Vagina (tissue), 2 donors: Measurements from ENCODE around the gene ANKLE2. TPM values are rescaled to one million over a fixed set of nuclear protein-coding genes. Genes with fewer than 3 reads are reported as not detected.

ENCODE experiments used
- DNase-seq, 2 donors: peaks; one replicate each; pipeline ENCODE4 v3.0.0-alpha.2; 2017; ENCODE audit errors: extremely low spot score in 2 of 2
- H3K27ac ChIP-seq: fragments of 200-600 bp; sonication (generic); one replicate; pipeline ENCODE4 v1.5.1; 2019
- H3K27me3 ChIP-seq: fragments of 200-600 bp; sonication (generic); one replicate; pipeline ENCODE4 v1.5.1; 2019
- H3K36me3 ChIP-seq, 2 donors: fragments of 200-600 bp; sonication (generic); one replicate each; pipeline ENCODE4 v1.5.1; 2017 to 2019
- H3K4me1 ChIP-seq: fragments of 200-600 bp; sonication (generic); one replicate; pipeline ENCODE4 v1.5.1; 2019
- H3K4me3 ChIP-seq, 2 donors: fragments of 200-600 bp; sonication (generic); 1 replicate in 1 of 2; 2 replicates in 1 of 2; pipeline ENCODE4 v1.5.1; 2016 to 2019
- H3K9me3 ChIP-seq: fragments of 200-600 bp; sonication (generic); one replicate; pipeline ENCODE4 v1.5.1; 2019
- CTCF ChIP-seq, 3 experiments: fragments of 450-650 bp in 2 of 3; fragments of 200-600 bp in 1 of 3; sonication (generic) in 1 of 3; IDR thresholded peaks; one replicate each; pipeline ENCODE4 v1.5.1; 2017 to 2019; ENCODE audit warnings: antibody characterized with exemption in 3 of 3, mild to moderate bottlenecking in 2 of 3, moderate library complexity in 2 of 3
- POLR2A ChIP-seq, 2 donors: fragments of 450-650 bp; IDR thresholded peaks; one replicate each; pipeline ENCODE4 v1.6.1; 2017; ENCODE audit warnings: antibody characterized with exemption in 2 of 2, mild to moderate bottlenecking in 2 of 2, moderate library complexity in 2 of 2
- POLR2AphosphoS5 ChIP-seq, 2 donors: sonication (generic); formaldehyde crosslinking; IDR thresholded peaks; one replicate each; pipeline ENCODE4 v1.9.0; 2017; ENCODE audit warnings: antibody characterized with exemption in 2 of 2, mild to moderate bottlenecking in 2 of 2, low read depth in 1 of 2; ENCODE audit not compliant: insufficient read depth in 1 of 2
- intact Hi-C: fragments of 100-400 bp; cut with DNase I; formaldehyde crosslinking; loops from one replicate; pipeline ENCODE4 v1.15.1; 2023
- total RNA-seq: library from RNA; depleted of rRNA; stranded (reverse); fragments of >200 nt; gene quantifications from one replicate; pipeline ENCODE4 v1.2.3, GENCODE V29; 2016

ANKLE2 gene
- total RNA-seq, 1 donor from 2014 or later, result 63.1 TPM

- no peak overlapping the region for H3K27ac ChIP-seq
Observed at GRCh38 chr12:132774159-132774558, 12.5 kb upstream of the ANKLE2 start.

GRCh38 chr12:132773077-132773955 is 11.7 kb upstream of the ANKLE2 start:
- Histone ChIP-seq H3K27me3 (no peaks in the 10 kb centered on the region), H3K9me3 (no peaks in the 10 kb centered on the region), H3K27ac (no peak overlapping the region), H3K4me1 (peaks cover 4% of the 10 kb centered on the region), H3K4me3 (no peak overlapping the region), H3K36me3 (peaks cover 0 to 63% of the 10 kb centered on the region in 2 donors)
- intact Hi-C loops, result no loop called here
- no peak for DNase-seq
- TF ChIP-seq POLR2AphosphoS5 (IDR thresholded peaks at IDR 0.05; ENCODE audit: insufficient read depth in 1 of 2, low read depth in 1 of 2), result no peak
- TF ChIP-seq CTCF (IDR thresholded peaks at IDR 0.05), result no peak
- TF ChIP-seq POLR2A (IDR thresholded peaks at IDR 0.05), result no peak

More at GRCh38 chr12:132774159-132774558, 12.5 kb upstream of the ANKLE2 start:
- intact Hi-C loops, result no loop called here
- DNase-seq, result no peak
- H3K4me3 ChIP-seq, result no peak overlapping the region
- H3K27me3 ChIP-seq, result no peaks in the 10 kb centered on the region
- peaks cover 0 to 68% of the 10 kb centered on the region in 2 donors for H3K36me3 ChIP-seq
- no peaks in the 10 kb centered on the region for H3K4me1 ChIP-seq
- H3K9me3 ChIP-seq, result no peaks in the 10 kb centered on the region
- no peak for TF ChIP-seq POLR2AphosphoS5 (IDR thresholded peaks at IDR 0.05; ENCODE audit: insufficient read depth in 1 of 2, low read depth in 1 of 2)
- TF ChIP-seq CTCF (IDR thresholded peaks at IDR 0.05), result no peak
- TF ChIP-seq POLR2A (IDR thresholded peaks at IDR 0.05), result no peak

GRCh38 chr12:132772606-132773005 is 11.0 kb upstream of the ANKLE2 start:
- TF ChIP-seq CTCF (IDR thresholded peaks at IDR 0.05), result no peak
- Histone ChIP-seq H3K27ac (no peak overlapping the region), H3K4me1 (peaks cover 7% of the 10 kb centered on the region)

GRCh38 chr12:132771126-132771838 is 9.7 kb upstream of the ANKLE2 start:
- Histone ChIP-seq H3K36me3 (peaks cover 0 to 47% of the 10 kb centered on the region in 2 donors), H3K9me3 (no peaks in the 10 kb centered on the region), H3K27me3 (no peaks in the 10 kb centered on the region), H3K4me3 (no peak overlapping the region), H3K4me1 (peaks cover 7% of the 10 kb centered on the region), H3K27ac (no peak overlapping the region)
- TF ChIP-seq CTCF (IDR thresholded peaks at IDR 0.05) (no peak), POLR2AphosphoS5 (IDR thresholded peaks at IDR 0.05; ENCODE audit: insufficient read depth in 1 of 2, low read depth in 1 of 2) (no peak), POLR2A (IDR thresholded peaks at IDR 0.05) (no peak)
- no peak for DNase-seq
- intact Hi-C loops, result no loop called here

More at GRCh38 chr12:132772606-132773005, 11.0 kb upstream of the ANKLE2 start:
- intact Hi-C loops, result no loop called here
- Histone ChIP-seq H3K27me3 (no peaks in the 10 kb centered on the region), H3K36me3 (peaks cover 0 to 57% of the 10 kb centered on the region in 2 donors), H3K9me3 (no peaks in the 10 kb centered on the region), H3K4me3 (no peak overlapping the region)
- DNase-seq, result no peak
